NCI-H2196 treated with DMSO at 0.1 percent for 48 hours (cell line): ENCODE data around the gene DACT3.
A peak's percentile ranks its signal among the peaks of the same experiment; 100 is the strongest.
"Not testable (repeated sequence)": the region's sequence is repeated elsewhere in the genome, so short reads cannot be mapped to it uniquely, and the experiment has no call there.

ENCODE experiments used
- DNase-seq: peaks from one replicate; lab custom pipeline; 2025; ENCODE audit not compliant: unreplicated experiment; lab: John Stamatoyannopoulos, UW

The DACT3 gene

GRCh38 chr19:46635920-46636761, 24.8 kb downstream of the DACT3 start, which contains the start of gene GNG8:
GNG8 (minus strand) TSS chr19:46636202; CDS start chr19:46634682, 1,520 bp downstream.
- no peak for DNase-seq

- DNase-seq: no peak
Measured at GRCh38 chr19:46634656-46635218, 26.2 kb downstream of the DACT3 start.

- peak; percentile 66 for DNase-seq
Measured at GRCh38 chr19:46634045-46634655, 26.8 kb downstream of the DACT3 start.

- no peak for DNase-seq
Measured at GRCh38 chr19:46633130-46633529, 27.9 kb downstream of the DACT3 start.

- no peak for DNase-seq
Measured at GRCh38 chr19:46631481-46631880, 29.5 kb downstream of the DACT3 start.

- DNase-seq: no peak
Measured at GRCh38 chr19:46630586-46631205, 30.3 kb downstream of the DACT3 start.

GRCh38 chr19:46629546-46630025, 31.4 kb downstream of the DACT3 start:
- DNase-seq: no peak

GRCh38 chr19:46628970-46629369, 32.0 kb downstream of the DACT3 start:
- DNase-seq: not testable (repeated sequence)

- no peak for DNase-seq
Measured at GRCh38 chr19:46626446-46626845, 34.5 kb downstream of the DACT3 start.

GRCh38 chr19:46625731-46626130, 35.3 kb downstream of the DACT3 start:
- DNase-seq: no peak

- no peak for DNase-seq
Measured at GRCh38 chr19:46624958-46625661, 35.9 kb downstream of the DACT3 start, which contains the start of gene PTGIR. PTGIR (minus strand) TSS chr19:46625089; CDS start chr19:46624225, 864 bp downstream.

- DNase-seq: no peak
Measured at GRCh38 chr19:46623915-46624502, 37.0 kb downstream of the DACT3 start.

- DNase-seq: no peak
Measured at GRCh38 chr19:46622118-46622446, 38.9 kb downstream of the DACT3 start.

- DNase-seq: no peak
Measured at GRCh38 chr19:46621191-46622117, 39.5 kb downstream of the DACT3 start.

GRCh38 chr19:46620716-46621115, 40.3 kb downstream of the DACT3 start:
- DNase-seq: no peak

GRCh38 chr19:46620267-46620666, 40.7 kb downstream of the DACT3 start:
- no peak for DNase-seq

GRCh38 chr19:46618670-46619231, 42.2 kb downstream of the DACT3 start:
- peak; percentile 14 for DNase-seq

GRCh38 chr19:46617601-46618000, 43.4 kb downstream of the DACT3 start:
- no peak for DNase-seq
